OCI-LY7 (cell line): ENCODE results near the gene ITPA. TPM values are rescaled to one million over a fixed set of nuclear protein-coding genes. Genes with fewer than 3 reads are reported as not detected.

Experiments
- BruUV-seq: library from RNA; stranded (reverse); fragments of 400-500 nt; replicated peaks from 2 replicates; lab custom pipeline; 2021; lab: Mats Ljungman, UMichigan
- CTCF ChIA-PET: fragments of 300-600 bp; sonication (Branson Sonifier 250); formaldehyde crosslinking; loops from one replicate; lab custom pipeline; 2022; ENCODE audit warnings: antibody characterized with exemption; ENCODE audit not compliant: unreplicated experiment; lab: Charles Lee
- POLR2A ChIA-PET: fragments of 300-600 bp; sonication (Branson Sonifier 250); formaldehyde crosslinking; loops from one replicate; lab custom pipeline; 2022; ENCODE audit warnings: antibody characterized with exemption; lab: Charles Lee
- DNase-seq: peaks from one replicate; pipeline ENCODE4 v3.0.0-alpha.2; 2015; ENCODE audit warnings: low spot score
- H2AFZ ChIP-seq: fragments of 200-600 bp; sonication (generic), shearing (Covaris generic); 2 replicates; pipeline ENCODE4 v1.6.1; 2014; ENCODE audit warnings: mild to moderate bottlenecking, antibody characterized with exemption, low read length, moderate library complexity
- H3K27ac ChIP-seq: fragments of 200-600 bp; sonication (generic); 2 replicates; pipeline ENCODE4 v1.5.1; 2014; ENCODE audit warnings: mixed run types, low read depth, mild to moderate bottlenecking, moderate library complexity, low read length, inconsistent platforms; ENCODE audit not compliant: poor library complexity, severe bottlenecking
- H3K36me3 ChIP-seq: fragments of 200-600 bp; sonication (generic); 2 replicates; pipeline ENCODE4 v1.6.1; 2014; ENCODE audit warnings: mild to moderate bottlenecking, antibody characterized with exemption, low read length, moderate library complexity, mixed read lengths; ENCODE audit not compliant: insufficient read depth
- H3K4me1 ChIP-seq: fragments of 200-600 bp; sonication (generic); 2 replicates; pipeline ENCODE4 v1.5.1; 2014; ENCODE audit warnings: mild to moderate bottlenecking, low read length; ENCODE audit not compliant: insufficient read depth, poor library complexity, severe bottlenecking
- H3K4me2 ChIP-seq: fragments of 200-600 bp; sonication (generic); 2 replicates; pipeline ENCODE4 v1.6.1; 2014; ENCODE audit warnings: mild to moderate bottlenecking, low read length
- H3K4me3 ChIP-seq: fragments of 200-600 bp; sonication (generic); 2 replicates; pipeline ENCODE4 v1.5.1; 2014; ENCODE audit warnings: mild to moderate bottlenecking, low read depth, low read length; ENCODE audit not compliant: poor library complexity, severe bottlenecking
- H3K79me2 ChIP-seq: fragments of 200-600 bp; sonication (generic); 2 replicates; pipeline ENCODE4 v1.6.1; 2016; ENCODE audit warnings: low read depth, mild to moderate bottlenecking, low read length, moderate library complexity, mixed read lengths; ENCODE audit not compliant: insufficient read depth
- H3K9me2 ChIP-seq: fragments of 200-600 bp; sonication (generic); 2 replicates; pipeline ENCODE4 v1.6.1; 2016; ENCODE audit warnings: mild to moderate bottlenecking, low read length, mixed read lengths; ENCODE audit not compliant: insufficient read depth
- H3K9me3 ChIP-seq: fragments of 200-600 bp; sonication (generic); 2 replicates; pipeline ENCODE4 v1.6.1; 2014; ENCODE audit warnings: mild to moderate bottlenecking, mixed run types, low read length, mixed read lengths
- H4K20me1 ChIP-seq: fragments of 200-600 bp; sonication (generic); 2 replicates; pipeline ENCODE4 v1.6.1; 2014; ENCODE audit warnings: mild to moderate bottlenecking, antibody characterized with exemption, low read length, moderate library complexity, mixed read lengths; ENCODE audit not compliant: insufficient read depth
- EZH2phosphoT487 ChIP-seq: fragments of 200-600 bp; sonication (generic); IDR thresholded peaks from 2 replicates; pipeline ENCODE4 v1.6.1; 2018; ENCODE audit warnings: low read depth, borderline replicate concordance, mild to moderate bottlenecking, mixed run types, antibody characterized with exemption, low read length, moderate library complexity, mixed read lengths
- intact Hi-C: fragments of 100-400 bp; cut with micrococcal nuclease; formaldehyde crosslinking; loops from one replicate; pipeline ENCODE4 v1.10.0; 2022; ENCODE audit not compliant: unreplicated experiment
- total RNA-seq, 2 experiments: library from RNA; depleted of rRNA in 1 of 2; stranded (reverse); fragments of >200 nt in 1 of 2; shearing (Covaris generic) in 1 of 2; gene quantifications; 2 replicates each; pipeline ENCODE4 v1.2.3, GENCODE V29; 2014 to 2022
- TF ChIP-seq, protein P1 (sequence below): fragments of 200-600 bp; sonication (generic); conservative IDR thresholded peaks from 2 replicates; pipeline ENCODE4 v1.5.1; 2014; ENCODE audit warnings: mild to moderate bottlenecking, antibody characterized with exemption, low read length, moderate library complexity, mixed read lengths

ITPA gene
- total RNA-seq, 2 experiments from 2014 or later = 58.0 to 62.4 TPM

DNA sequence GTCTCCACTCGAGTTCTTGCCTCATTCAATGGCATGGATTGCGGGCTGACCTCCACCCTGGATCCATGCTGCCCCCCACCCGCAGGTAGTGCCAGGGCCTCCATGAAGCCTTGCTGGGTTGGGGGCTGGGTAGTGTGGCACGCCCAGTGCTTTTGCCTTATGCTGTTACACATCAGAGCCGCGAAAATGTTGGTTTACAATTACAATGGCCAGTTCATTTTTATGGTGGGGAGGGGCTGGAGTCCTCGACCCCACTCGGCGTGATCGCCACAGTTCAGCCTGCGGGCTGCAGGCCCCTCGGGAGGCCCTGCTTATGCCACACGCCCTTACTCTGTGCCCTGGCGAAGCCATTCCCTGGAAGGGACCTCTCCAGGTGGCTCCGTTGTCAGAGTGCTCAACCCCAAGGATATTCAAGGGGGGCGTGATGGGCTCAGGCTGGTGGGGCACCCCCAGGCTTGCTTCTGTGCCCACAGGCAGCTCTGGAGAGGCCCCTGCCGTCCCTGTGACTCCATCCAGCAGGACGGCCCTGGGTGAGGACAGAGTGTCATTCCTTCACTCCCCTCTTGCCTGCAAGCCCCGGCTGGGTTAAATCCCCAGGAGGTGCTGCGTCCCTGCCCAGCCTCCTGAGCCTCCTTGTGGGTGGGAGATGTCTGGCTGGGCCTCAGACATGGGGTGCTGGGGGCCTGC, 14.8 kb downstream of the ITPA start:
- intact Hi-C loops = no loop called here
- ChIA-PET CTCF (no interaction called here), POLR2A (interaction anchor here (0.6 kb wide), 1 partner anchor 73 kb away, joined by 3 read pairs; no protein-coding TSS in a partner anchor)
- H3K36me3 ChIP-seq = peaks cover 30% of the 10 kb centered on the region
- H4K20me1 ChIP-seq = no peaks in the 10 kb centered on the region
- BruUV-seq = no TSS peak
- peaks cover 18% of the 10 kb centered on the region for H3K4me1 ChIP-seq
- H3K4me2 ChIP-seq = no peak overlapping the region
- no peak overlapping the region for H3K4me3 ChIP-seq
- no peak overlapping the region for H3K27ac ChIP-seq
- no peaks in the 10 kb centered on the region for H3K9me3 ChIP-seq
- DNase-seq = no peak
- H3K9me2 ChIP-seq = no peaks in the 10 kb centered on the region
- H3K79me2 ChIP-seq = no peaks in the 10 kb centered on the region
- TF ChIP-seq EZH2phosphoT487 = no peak
- TF ChIP-seq, protein P1, sequence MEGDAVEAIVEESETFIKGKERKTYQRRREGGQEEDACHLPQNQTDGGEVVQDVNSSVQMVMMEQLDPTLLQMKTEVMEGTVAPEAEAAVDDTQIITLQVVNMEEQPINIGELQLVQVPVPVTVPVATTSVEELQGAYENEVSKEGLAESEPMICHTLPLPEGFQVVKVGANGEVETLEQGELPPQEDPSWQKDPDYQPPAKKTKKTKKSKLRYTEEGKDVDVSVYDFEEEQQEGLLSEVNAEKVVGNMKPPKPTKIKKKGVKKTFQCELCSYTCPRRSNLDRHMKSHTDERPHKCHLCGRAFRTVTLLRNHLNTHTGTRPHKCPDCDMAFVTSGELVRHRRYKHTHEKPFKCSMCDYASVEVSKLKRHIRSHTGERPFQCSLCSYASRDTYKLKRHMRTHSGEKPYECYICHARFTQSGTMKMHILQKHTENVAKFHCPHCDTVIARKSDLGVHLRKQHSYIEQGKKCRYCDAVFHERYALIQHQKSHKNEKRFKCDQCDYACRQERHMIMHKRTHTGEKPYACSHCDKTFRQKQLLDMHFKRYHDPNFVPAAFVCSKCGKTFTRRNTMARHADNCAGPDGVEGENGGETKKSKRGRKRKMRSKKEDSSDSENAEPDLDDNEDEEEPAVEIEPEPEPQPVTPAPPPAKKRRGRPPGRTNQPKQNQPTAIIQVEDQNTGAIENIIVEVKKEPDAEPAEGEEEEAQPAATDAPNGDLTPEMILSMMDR = no peak
- H2AFZ ChIP-seq = no peak overlapping the region

DNA sequence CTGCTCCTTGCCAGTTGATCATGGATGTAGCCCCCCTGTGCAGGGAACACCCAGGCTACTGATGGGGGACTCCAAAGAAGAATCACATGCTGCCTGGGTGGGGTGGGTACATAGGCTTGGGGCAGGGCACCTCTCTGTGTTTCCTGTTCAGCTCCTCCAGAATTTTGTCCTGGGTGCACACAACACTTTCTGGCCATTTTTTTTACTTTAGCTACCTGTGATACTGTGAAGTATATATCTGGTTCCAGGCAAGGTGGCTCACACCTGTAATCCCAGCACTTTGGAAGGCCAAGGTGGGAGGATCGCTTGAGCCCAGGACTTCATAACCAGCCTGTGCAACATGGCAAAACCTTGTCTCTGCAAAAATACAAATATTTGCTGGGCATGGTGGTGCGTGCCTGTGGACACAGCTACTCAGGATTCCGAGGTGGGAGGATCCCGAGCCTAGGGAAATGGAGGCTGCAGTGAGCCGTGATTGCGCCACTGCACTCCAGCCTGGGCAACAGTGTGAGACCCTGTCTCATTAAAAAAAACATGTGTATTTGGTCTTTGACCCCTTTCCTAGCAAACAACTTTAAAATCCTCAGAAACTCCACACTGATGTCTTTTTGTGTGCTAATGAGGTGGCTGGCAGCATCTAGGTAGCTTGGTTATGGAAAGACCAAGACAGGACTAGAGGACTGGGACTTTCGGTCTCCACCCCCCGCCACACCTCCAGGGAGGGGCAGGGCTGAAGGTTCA, 15.6 kb downstream of the ITPA start:
- CTCF ChIA-PET = no interaction called here
- H3K4me2 ChIP-seq = no peak overlapping the region

More for the DNA sequence above, 15.6 kb downstream of the ITPA start:
- no peak for DNase-seq
- Histone ChIP-seq H3K36me3 (peaks cover 24% of the 10 kb centered on the region), H3K9me2 (no peaks in the 10 kb centered on the region), H3K4me3 (no peak overlapping the region), H3K4me1 (peaks cover 18% of the 10 kb centered on the region), H2AFZ (no peak overlapping the region), H4K20me1 (no peaks in the 10 kb centered on the region), H3K9me3 (no peaks in the 10 kb centered on the region), H3K27ac (no peak overlapping the region), H3K79me2 (no peaks in the 10 kb centered on the region)
- no TSS peak for BruUV-seq
- intact Hi-C loops = no loop called here
- no peak for TF ChIP-seq EZH2phosphoT487
- TF ChIP-seq, protein P1 = no peak
- POLR2A ChIA-PET = no interaction called here
